PC-9 (cell line): ENCODE measurements around the gene CXCR6. TPM values are rescaled to one million over a fixed set of nuclear protein-coding genes. Genes with fewer than 3 reads are reported as not detected.

Source experiments
- BruUV-seq: library from RNA; stranded (reverse); fragments of 400-500 nt; replicated peaks from 2 replicates; lab custom pipeline; 2021; lab: Mats Ljungman, UMichigan
- CTCF ChIA-PET: fragments of 300-600 bp; sonication (Branson Sonifier 250); formaldehyde crosslinking; loops from one replicate; lab custom pipeline; 2022; ENCODE audit warnings: antibody characterized with exemption; lab: Charles Lee
- POLR2A ChIA-PET: fragments of 300-600 bp; sonication (Branson Sonifier 250); formaldehyde crosslinking; loops from one replicate; lab custom pipeline; 2022; ENCODE audit warnings: antibody characterized with exemption; ENCODE audit not compliant: unreplicated experiment; lab: Charles Lee
- DNase-seq, 2 experiments: peaks; one replicate each; pipeline versions ENCODE4 v3.0.0 to v3.0.0-alpha.2; 2015 to 2022; ENCODE audit warnings: mixed read lengths in 1 of 2
- H2AFZ ChIP-seq: fragments of 200-600 bp; sonication (generic); 2 replicates; pipeline ENCODE4 v1.8.1; 2017; ENCODE audit warnings: antibody characterized with exemption
- H3F3A ChIP-seq: fragments of 200-600 bp; sonication (generic); 2 replicates; pipeline ENCODE4 v1.8.1; 2017; ENCODE audit warnings: antibody characterized with exemption, mild to moderate bottlenecking, low read depth; ENCODE audit not compliant: insufficient read depth
- H3K27ac ChIP-seq: fragments of 200-600 bp; sonication (generic); 2 replicates; pipeline ENCODE4 v1.6.1; 2016; ENCODE audit warnings: mixed run types
- H3K27me3 ChIP-seq: fragments of 200-600 bp; sonication (generic); 2 replicates; pipeline ENCODE4 v1.6.1; 2016; ENCODE audit warnings: low read depth, mixed run types; ENCODE audit not compliant: insufficient read depth
- H3K36me3 ChIP-seq: fragments of 200-600 bp; sonication (generic); 2 replicates; pipeline ENCODE4 v1.6.1; 2016; ENCODE audit warnings: low read depth, mixed run types
- H3K4me1 ChIP-seq: fragments of 200-600 bp; sonication (generic); replicated peaks from 2 replicates; pipeline ENCODE4 v1.6.1; 2016; ENCODE audit warnings: mixed run types; ENCODE audit not compliant: insufficient read depth
- H3K4me2 ChIP-seq: fragments of 200-600 bp; sonication (generic); 2 replicates; pipeline ENCODE4 v1.6.1; 2017; ENCODE audit warnings: mixed run types
- H3K4me3 ChIP-seq: fragments of 200-600 bp; sonication (generic); 2 replicates; pipeline ENCODE4 v1.6.1; 2016; ENCODE audit warnings: mixed run types
- H3K79me2 ChIP-seq: fragments of 200-600 bp; sonication (generic); 2 replicates; pipeline ENCODE4 v1.6.1; 2017; ENCODE audit warnings: low read depth, mixed run types
- H3K9me2 ChIP-seq: fragments of 200-600 bp; sonication (generic); 2 replicates; pipeline ENCODE4 v1.8.1; 2017; ENCODE audit warnings: mild to moderate bottlenecking; ENCODE audit not compliant: insufficient read depth
- H3K9me3 ChIP-seq: fragments of 200-600 bp; sonication (generic); 2 replicates; pipeline ENCODE4 v1.8.1; 2016; ENCODE audit warnings: low read depth; ENCODE audit not compliant: insufficient read depth
- H4K20me1 ChIP-seq: fragments of 200-600 bp; sonication (generic); 2 replicates; pipeline ENCODE4 v1.8.1; 2017; ENCODE audit not compliant: insufficient read depth
- EZH2 ChIP-seq: fragments of 200-600 bp; sonication (generic); IDR thresholded peaks from 2 replicates; pipeline ENCODE4 v1.8.0; 2017; ENCODE audit warnings: antibody characterized with exemption, low read depth
- intact Hi-C: fragments of 100-400 bp; cut with micrococcal nuclease; formaldehyde crosslinking; loops from one replicate; pipeline ENCODE4 v1.10.0; 2022; ENCODE audit not compliant: unreplicated experiment
- total RNA-seq: library from RNA; stranded (reverse); gene quantifications from 2 replicates; pipeline ENCODE4 v1.2.3, GENCODE V29; 2021
- TF ChIP-seq, protein P1 (sequence below): fragments of 200-600 bp; sonication (generic); conservative IDR thresholded peaks from 2 replicates; pipeline ENCODE4 v1.6.1; 2017; ENCODE audit warnings: mixed run types, antibody characterized with exemption, mild to moderate bottlenecking, moderate library complexity

The CXCR6 gene
- total RNA-seq, 1 experiment from 2014 or later = 0.74 TPM

DNA sequence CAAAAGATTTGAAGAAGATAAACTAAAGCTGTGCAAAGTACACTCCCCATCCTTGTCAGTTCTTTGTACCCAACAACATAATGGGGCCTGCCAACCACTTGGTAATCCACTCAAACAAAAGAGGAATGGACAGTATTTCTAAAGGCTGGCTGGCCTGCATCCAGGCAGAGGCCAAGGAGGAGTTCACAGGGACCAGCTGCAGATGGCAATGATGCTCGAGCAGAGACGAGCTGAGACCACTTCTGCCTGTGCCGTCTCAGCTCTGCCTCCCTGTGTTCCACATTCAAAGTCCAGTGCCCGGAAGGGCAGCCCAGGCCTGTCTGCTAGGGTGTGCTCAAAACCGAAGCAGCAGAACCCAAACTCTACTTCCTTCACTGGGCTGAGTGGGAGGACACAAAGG, 14.3 kb downstream of the CXCR6 start:
- ChIA-PET CTCF (interaction anchor here (0.5 to 0.7 kb wide), 2 partner anchors 75 to 326 kb away, joined by 3 to 7 read pairs; no protein-coding TSS in a partner anchor), POLR2A (no interaction called here)
- Histone ChIP-seq H3K27ac (no peak overlapping the region), H3K4me2 (no peak overlapping the region), H2AFZ (no peak overlapping the region), H3K4me3 (no peak overlapping the region), H3K27me3 (no peaks in the 10 kb centered on the region), H4K20me1 (no peaks in the 10 kb centered on the region), H3K9me3 (no peaks in the 10 kb centered on the region), H3F3A (no peaks in the 10 kb centered on the region), H3K79me2 (no peaks in the 10 kb centered on the region), H3K9me2 (no peaks in the 10 kb centered on the region), H3K4me1 (no peaks in the 10 kb centered on the region), H3K36me3 (peaks cover 4% of the 10 kb centered on the region; the same call in 1 of the 2 replicates)
- intact Hi-C loops = no loop called here
- BruUV-seq = no TSS peak
- no peak for TF ChIP-seq EZH2
- TF ChIP-seq, protein P1, sequence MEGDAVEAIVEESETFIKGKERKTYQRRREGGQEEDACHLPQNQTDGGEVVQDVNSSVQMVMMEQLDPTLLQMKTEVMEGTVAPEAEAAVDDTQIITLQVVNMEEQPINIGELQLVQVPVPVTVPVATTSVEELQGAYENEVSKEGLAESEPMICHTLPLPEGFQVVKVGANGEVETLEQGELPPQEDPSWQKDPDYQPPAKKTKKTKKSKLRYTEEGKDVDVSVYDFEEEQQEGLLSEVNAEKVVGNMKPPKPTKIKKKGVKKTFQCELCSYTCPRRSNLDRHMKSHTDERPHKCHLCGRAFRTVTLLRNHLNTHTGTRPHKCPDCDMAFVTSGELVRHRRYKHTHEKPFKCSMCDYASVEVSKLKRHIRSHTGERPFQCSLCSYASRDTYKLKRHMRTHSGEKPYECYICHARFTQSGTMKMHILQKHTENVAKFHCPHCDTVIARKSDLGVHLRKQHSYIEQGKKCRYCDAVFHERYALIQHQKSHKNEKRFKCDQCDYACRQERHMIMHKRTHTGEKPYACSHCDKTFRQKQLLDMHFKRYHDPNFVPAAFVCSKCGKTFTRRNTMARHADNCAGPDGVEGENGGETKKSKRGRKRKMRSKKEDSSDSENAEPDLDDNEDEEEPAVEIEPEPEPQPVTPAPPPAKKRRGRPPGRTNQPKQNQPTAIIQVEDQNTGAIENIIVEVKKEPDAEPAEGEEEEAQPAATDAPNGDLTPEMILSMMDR = no peak
- DNase-seq = no peak

DNA sequence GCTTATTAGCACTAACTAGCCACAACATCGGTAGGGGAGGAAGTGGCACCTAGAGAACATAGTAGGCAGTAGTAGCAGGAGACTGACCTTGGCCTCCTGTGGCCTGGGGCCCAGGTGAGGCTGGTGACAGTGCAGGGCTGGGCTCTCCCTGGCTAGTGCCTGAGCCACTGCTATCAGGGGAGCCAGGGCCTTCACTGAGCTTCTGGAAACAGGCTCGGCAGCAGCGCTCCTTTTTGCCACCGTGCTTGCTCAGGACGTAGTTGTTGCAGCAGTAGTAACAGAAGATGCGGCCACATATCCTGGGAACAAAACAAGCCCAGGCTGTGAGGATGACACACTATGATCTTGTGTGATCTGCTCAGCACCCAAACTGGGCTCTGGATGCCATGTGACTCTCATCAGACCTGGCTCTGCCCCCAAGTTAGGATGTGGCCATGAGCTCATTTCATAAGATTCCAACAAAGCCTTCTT, 15.1 kb downstream of the CXCR6 start:
- DNase-seq = no peak
- BruUV-seq = no TSS peak
- H3K9me3 ChIP-seq = no peaks in the 10 kb centered on the region
- intact Hi-C loops = no loop called here
- H3K79me2 ChIP-seq = no peaks in the 10 kb centered on the region
- TF ChIP-seq EZH2 = no peak
- TF ChIP-seq, protein P1 = no peak
- POLR2A ChIA-PET = no interaction called here
- H3K4me1 ChIP-seq = no peaks in the 10 kb centered on the region
- H3K4me2 ChIP-seq = no peak overlapping the region
- H3K36me3 ChIP-seq = peaks cover 4% of the 10 kb centered on the region; the same call in 1 of the 2 replicates
- no peaks in the 10 kb centered on the region for H3K27me3 ChIP-seq
- H3K27ac ChIP-seq = no peak overlapping the region
- CTCF ChIA-PET = no interaction called here
- no peaks in the 10 kb centered on the region for H3K9me2 ChIP-seq
- no peaks in the 10 kb centered on the region for H3F3A ChIP-seq
- no peaks in the 10 kb centered on the region for H4K20me1 ChIP-seq
- H2AFZ ChIP-seq = no peak overlapping the region
- no peak overlapping the region for H3K4me3 ChIP-seq

DNA sequence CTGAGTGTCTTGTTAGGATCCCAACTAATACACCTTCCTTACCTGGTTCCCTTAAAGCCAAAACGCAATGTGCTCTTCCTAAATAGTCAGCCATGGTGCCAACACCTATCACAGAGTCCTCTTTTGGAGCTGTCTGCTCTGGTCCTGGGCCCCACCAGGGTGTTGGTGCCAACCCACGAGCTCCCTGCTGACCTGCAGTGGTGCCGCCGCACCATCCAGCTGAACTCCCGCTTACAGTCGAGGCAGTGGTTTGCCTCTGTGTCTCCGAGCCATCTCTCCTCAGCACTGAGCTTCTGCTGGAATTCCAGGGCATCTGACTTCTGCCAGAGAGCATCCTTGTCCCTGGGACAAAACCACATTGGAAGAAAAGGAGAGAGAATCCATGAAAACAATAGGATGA, 15.9 kb downstream of the CXCR6 start:
- H3K9me3 ChIP-seq = no peaks in the 10 kb centered on the region
- CTCF ChIA-PET = no interaction called here
- H2AFZ ChIP-seq = no peak overlapping the region
- no peak overlapping the region for H3K4me3 ChIP-seq
- POLR2A ChIA-PET = no interaction called here
- TF ChIP-seq, protein P1 = no peak
- no peak for TF ChIP-seq EZH2
- no peaks in the 10 kb centered on the region for H3K27me3 ChIP-seq
- intact Hi-C loops = no loop called here
- no peak overlapping the region for H3K4me2 ChIP-seq
- no peaks in the 10 kb centered on the region for H4K20me1 ChIP-seq
- no peak for DNase-seq
- no peak overlapping the region for H3K27ac ChIP-seq
- no peaks in the 10 kb centered on the region for H3F3A ChIP-seq
- no peaks in the 10 kb centered on the region for H3K79me2 ChIP-seq
- no peaks in the 10 kb centered on the region for H3K9me2 ChIP-seq
- BruUV-seq = no TSS peak
- 0 out of 2 replicates have a peak, but pooled peaks cover 4% of the 10 kb centered on the region for H3K36me3 ChIP-seq
- no peaks in the 10 kb centered on the region for H3K4me1 ChIP-seq
